ENCODE data around the gene CRELD1. TPM values are rescaled to one million over a fixed set of nuclear protein-coding genes. Genes with fewer than 3 reads are reported as not detected.
"Not testable (repeated sequence)": the region's sequence is repeated elsewhere in the genome, so short reads cannot be mapped to it uniquely, and the experiment has no call there.

CRELD1 gene
- total and polyA plus RNA-seq, 2 of the 4 experiments (the other 2 are of a cell fraction) = 8.6 to 25.7 TPM

- Histone ChIP-seq H3K79me1 (ENCODE audit: low read depth in 1 of 2, low read length in 2 of 2) (peaks cover 26 to 58% of the 10 kb centered on the region in 2 experiments), H3K36me3 (ENCODE audit: control insufficient read depth, insufficient read depth, low read length) (peaks cover 15% of the 10 kb centered on the region), H3K9me1 (ENCODE audit: insufficient read depth, low read length) (peaks cover 13% of the 10 kb centered on the region)
- intact Hi-C loops (cut with micrococcal nuclease); H2AFZ ChIP-seq (replicated peaks; ENCODE audit: low read length, poor library complexity); H3K14ac ChIP-seq (replicated peaks; ENCODE audit: low read depth, low read length); H2BK15ac ChIP-seq (ENCODE audit: low read depth, low read length); H4K8ac ChIP-seq (ENCODE audit: low read depth in 2 of 2, low read length in 2 of 2); H3K4me2 ChIP-seq (ENCODE audit: low read depth, low read length); H3K56ac ChIP-seq (ENCODE audit: extremely low read depth, insufficient read depth, low read length); POLR2A ChIA-PET (ENCODE audit: unreplicated experiment); H3K23ac ChIP-seq (ENCODE audit: low read depth, low read length); H4K5ac ChIP-seq (ENCODE audit: low read depth, low read length); H3K4me3 ChIP-seq (ENCODE audit: insufficient read depth, low read depth, low read length); ATAC-seq (ENCODE audit: low read depth); H3K27me3 ChIP-seq (ENCODE audit: control insufficient read depth, insufficient read depth, low read length); BruUV-seq (replicated peaks); H3K18ac ChIP-seq (ENCODE audit: low read depth, low read length); H4K20me1 ChIP-seq (ENCODE audit: insufficient read depth, low read length); H3K4me1 ChIP-seq (ENCODE audit: control insufficient read depth, insufficient read depth, low read length); H2AK5ac ChIP-seq (ENCODE audit: low read depth, low read length); H3K27ac ChIP-seq (ENCODE audit: insufficient read depth, low read length); H2AK9ac ChIP-seq (replicated peaks; ENCODE audit: low read depth, low read length, poor library complexity); H3K4ac ChIP-seq (ENCODE audit: low read depth, low read length); CTCF ChIA-PET; in situ Hi-C loops (cut with MboI; ENCODE audit: low sequenced_read_pairs); H3K9me3 ChIP-seq (ENCODE audit: control insufficient read depth, insufficient read depth, low read length); H2BK20ac ChIP-seq (ENCODE audit: low read depth, low read length); H2BK120ac ChIP-seq (ENCODE audit: low read depth, low read length); dilution Hi-C loops (cut with HindIII; ENCODE audit: low sequenced_read_pairs, unreplicated experiment); DNase-seq; H3K9ac ChIP-seq (ENCODE audit: low read depth, low read length); H4K91ac ChIP-seq (ENCODE audit: insufficient read depth, low read depth, low read length); H2BK5ac ChIP-seq (ENCODE audit: low read depth, low read length, poor library complexity, severe bottlenecking): not testable (repeated sequence)
- WGBS, 2 experiments (ENCODE audit: extremely low coverage in 2 of 2, insufficient read length in 1 of 2) = 90% methylated on average over 3 of the region's 3 CpGs; no CpG with 5 or more reads in 1 of the 2 experiments
These were observed 37.9 kb upstream of the CRELD1 start for GRCh38 chr3:9895715-9896114.

All from IMR-90 (cell line).